Islet precursor cell (in vitro differentiated cells): ENCODE measurements around the gene RGS7BP.

Experiments
- DNase-seq: peaks from one replicate; pipeline ENCODE4 v3.0.0-alpha.2; 2018

The RGS7BP gene

DNA sequence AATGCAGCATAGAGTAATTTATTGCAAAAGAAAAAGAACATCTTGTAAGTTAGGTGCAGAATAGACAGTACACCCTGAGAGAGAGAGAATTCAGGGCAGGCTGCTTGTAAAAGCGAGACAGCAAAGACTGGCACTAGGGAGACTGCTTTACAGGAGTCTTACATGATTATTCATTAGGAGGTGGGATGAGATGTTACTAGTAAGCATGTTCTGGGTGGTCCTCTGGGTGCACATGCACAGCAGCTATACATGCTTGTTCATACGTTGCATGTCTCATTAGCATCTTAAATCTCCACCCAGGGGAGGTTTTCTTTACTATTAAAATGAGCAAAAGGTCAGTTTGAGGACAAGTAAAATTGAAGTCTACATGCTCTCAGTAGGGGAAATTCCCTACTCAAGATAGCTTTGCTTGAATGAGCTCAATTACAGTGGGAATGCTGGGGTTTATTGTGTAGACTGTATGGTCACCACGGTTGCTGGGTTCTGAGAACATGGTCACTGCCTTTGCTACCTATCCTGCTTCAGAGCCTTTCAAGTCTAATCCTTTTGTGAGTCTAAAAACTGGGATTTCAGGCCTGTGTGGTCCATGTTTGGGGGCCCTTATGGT, 60.6 kb downstream of the RGS7BP start:
- no peak for DNase-seq

DNA sequence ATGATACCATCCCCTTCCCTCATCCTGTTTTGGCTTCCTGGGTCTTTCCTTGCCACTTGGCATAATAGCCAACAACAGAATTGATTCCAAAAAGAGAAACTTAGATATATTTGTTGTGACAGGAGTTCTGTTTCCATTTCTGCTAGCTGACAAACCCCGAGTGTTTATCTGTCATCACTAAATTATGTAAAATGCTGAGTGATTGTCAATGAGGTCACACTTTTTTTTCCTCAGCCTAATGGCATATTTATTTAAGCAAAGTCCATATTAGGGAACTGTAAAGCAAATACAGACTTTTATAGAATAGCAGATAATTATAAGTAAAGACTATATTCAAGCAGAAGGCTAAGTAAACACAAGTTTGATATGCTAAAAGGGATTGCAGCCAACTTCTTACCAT, 64.0 kb downstream of the RGS7BP start:
- DNase-seq, result no peak

- DNase-seq, result no peak
Observed at GRCh38 chr5:64570395-64570996, 64.7 kb downstream of the RGS7BP start.

GRCh38 chr5:64575561-64575960, 69.7 kb downstream of the RGS7BP start:
- DNase-seq, result no peak

DNA sequence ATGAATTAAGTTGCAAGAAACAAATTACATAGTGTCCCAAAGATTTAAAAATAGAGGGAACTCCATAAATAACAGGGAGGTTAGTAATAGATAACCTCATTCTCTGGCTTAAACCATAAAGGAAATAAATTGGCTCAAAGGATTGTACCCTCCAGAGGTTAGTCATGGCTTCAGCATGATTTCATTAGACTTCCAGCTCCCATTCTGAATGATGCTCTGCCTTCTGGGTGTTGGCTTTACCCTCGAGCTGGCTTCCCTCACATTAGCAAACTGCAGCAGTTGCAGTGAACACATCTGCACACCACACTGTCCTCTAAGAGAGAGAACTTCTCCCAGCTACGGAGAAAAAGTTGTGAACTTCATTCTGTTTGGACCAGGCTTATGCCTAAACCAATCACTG, 70.4 kb downstream of the RGS7BP start:
- DNase-seq, result no peak

DNA sequence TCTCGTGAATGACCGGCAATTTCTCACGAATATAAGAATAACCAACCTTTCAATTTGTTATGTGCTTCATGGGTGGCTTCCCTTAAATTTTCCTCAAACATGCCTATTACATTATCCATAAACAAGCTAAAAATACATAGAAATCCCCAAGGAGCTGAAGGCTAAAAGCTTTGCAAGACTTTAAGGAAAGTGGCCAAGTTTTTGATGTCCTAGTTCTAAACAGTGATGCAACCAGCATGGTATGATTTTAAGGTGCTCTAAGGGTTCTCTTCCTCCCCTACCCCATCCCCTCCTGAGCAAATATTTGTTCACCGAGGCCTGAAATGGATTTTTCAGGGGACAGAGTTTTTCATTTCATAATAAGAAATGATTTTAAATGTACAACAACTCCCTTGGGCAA, 79.8 kb downstream of the RGS7BP start:
- no peak for DNase-seq

DNA sequence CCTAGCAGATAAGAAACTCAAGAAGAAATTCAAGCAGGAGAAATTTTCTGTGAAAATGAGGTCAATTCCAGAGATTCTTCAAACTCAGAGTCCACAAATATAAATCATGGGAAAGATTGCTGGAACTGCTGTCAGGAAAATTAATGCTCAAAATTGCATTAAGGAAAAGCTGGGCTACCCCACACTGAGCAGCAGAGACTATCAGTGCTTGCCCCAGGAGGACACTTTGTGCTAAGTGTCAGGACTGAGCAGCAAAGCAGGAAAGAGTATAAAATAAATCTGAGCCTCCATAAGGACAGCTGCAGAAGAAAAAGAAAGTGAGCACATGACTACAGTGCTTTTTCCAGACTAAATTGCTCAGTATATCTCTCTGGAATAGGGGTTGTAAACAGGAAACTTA, 81.6 kb downstream of the RGS7BP start:
- DNase-seq, result no peak

GRCh38 chr5:64592730-64593341, 87.0 kb downstream of the RGS7BP start:
- no peak for DNase-seq

DNA sequence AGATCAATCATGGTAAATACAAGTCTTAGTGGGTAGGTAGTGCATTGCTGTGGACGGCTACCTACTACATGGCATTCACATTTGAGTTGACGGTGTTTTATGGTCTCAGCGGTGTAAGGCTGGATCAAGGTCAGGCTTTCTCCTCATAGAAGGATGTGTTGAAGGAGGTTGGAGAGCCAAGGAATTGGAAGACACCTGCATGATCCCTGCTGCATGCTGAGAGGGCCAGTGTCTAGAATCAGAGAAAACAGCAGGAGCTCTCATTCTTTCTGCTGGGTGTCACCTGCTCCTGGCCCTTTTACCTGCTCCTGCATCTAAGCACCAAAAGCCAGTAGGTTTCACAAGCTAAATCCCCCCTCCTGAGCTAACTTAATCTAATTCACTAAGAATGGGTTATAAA, 88.2 kb downstream of the RGS7BP start:
- DNase-seq, result no peak

DNA sequence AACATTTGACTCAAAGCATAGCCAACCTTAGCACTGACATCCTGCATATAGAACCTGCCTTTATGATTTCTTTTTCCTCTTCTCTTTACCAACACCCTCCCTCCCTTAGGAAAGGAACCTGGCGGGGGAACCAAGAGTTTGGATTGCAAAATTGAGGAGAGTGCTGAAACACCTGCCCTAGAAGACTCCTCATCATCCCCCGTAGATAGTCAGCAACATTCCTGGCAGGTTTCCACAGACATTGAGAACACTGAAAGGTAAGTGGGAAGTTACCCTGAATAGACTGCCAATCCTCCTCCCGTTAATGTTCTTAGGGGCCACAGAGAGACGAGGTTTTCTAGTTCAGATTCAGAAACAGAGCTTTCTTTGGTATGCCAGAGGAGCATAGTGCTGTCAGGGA, 88.8 kb downstream of the RGS7BP start:
- DNase-seq, result no peak

GRCh38 chr5:64595031-64595855, 89.4 kb downstream of the RGS7BP start:
- DNase-seq, result peak; percentile 66

GRCh38 chr5:64599226-64599625, 93.4 kb downstream of the RGS7BP start:
- no peak for DNase-seq

DNA sequence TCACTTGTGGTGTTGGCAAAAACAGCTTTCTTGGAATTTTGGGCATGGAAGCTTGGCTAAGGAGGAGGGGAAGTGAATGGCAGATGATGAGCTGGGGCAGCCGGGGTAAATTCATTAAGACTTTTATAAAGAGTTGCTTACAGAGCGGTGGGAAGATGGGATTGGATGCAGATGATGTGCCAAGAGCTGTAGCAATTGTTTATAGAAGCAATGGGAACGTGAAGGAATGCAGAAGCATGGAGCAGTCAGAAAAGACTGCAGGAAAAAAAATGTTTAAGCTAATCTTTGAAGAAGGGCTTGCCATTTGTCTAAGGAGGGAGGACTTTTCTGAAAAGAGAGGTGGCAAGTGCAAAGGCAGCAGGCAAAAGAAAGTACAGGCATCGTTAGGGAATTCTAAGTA, 97.9 kb downstream of the RGS7BP start:
- DNase-seq, result no peak

DNA sequence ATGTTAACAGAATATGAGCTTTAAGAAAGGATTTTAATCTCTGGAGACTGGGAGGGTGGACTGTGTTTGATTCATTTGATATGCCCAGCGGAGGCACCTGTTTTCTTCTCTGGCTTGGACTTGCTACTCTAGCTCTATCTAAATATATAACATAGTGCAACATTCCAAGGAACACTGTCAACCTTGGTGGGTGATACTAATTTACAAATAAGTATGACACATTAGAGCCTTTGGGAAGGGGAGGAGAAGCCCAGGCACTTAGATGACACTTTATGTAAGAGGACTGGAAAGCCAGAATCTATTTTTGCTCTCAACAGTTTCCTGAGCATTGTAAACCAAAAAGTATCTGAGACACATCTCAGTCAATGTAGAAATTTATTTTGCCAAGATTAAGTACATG, 101.1 kb downstream of the RGS7BP start:
- no peak for DNase-seq

GRCh38 chr5:64612344-64612961, 106.6 kb downstream of the RGS7BP start:
- DNase-seq, result peak; percentile 63

DNA sequence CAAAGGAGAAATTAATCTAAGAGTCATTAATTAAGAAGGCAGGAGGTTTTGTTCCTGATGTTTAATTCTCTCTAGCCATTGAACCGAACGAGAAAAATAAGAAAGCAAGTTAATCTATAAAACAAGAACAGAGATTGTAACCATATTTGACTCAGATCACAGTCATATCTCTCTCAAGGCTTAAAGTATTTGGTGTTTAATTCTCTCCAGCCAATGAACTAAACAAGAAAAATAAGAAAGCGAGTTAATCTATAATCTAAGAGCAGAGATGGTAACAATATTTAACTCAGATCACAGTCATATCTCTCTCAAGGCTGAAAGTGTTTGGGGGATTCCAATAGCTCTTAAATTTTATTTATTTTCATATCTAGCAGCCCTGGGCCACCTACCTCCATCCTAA, 110.1 kb downstream of the RGS7BP start:
- DNase-seq, result no peak

- no peak for DNase-seq
Observed at GRCh38 chr5:64619609-64620008, 113.8 kb downstream of the RGS7BP start.

- DNase-seq, result no peak
Observed at GRCh38 chr5:64622991-64623390, 117.2 kb downstream of the RGS7BP start.

DNA sequence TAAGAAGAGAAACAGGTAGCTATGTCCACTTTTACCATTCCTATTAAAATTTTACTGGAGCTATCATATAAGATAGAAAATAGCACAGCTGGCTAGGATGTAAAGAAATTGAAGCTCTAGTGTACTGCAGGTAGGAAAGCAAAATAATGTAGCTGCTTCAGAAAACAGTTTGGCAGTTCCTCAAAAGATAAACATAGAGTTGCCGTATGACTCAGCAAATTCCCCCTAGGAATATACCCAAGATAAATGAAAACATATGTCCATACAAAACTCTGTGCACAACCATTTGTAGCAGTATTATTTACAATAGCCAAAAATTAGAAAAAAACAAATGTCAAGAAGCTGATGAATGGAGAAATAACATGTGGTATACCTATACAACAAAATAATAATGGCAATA, 119.9 kb downstream of the RGS7BP start:
- DNase-seq, result no peak

DNA sequence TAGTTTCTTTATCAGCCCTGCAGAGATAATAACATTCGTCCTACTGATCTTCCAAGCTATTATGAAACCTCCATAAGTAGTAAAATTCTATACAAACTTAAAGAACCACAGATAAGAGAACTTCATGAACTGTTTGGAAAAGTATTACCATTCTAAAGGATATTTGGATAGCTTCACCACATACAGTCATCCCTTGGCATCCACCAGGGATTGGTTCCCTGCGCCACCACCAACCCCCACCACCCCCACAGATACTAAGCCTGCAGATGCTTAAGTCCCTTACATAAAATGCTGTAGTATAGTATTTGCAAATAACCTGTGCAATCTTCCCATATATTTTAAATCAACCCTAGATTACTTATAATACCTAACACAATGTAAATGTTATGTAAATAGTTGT, 123.1 kb downstream of the RGS7BP start:
- no peak for DNase-seq

DNA sequence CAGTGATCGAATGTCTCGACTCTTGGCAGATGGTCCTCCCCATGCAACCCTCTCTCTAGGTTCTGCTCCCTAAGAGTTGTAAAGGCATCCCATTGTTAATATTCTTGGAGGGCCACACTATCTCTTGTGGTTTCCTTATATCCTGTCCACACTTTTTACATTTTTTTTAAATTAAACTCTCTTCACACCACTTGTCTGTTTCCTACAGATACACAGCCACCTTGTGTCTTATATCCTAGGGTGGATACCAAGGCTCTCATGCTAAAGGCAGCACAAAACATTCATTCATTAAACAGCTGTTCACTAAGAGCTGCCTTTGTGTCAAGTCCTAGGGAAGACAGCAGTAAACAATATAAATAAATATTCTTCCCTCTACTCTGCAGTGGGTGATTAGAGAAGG, 124.0 kb downstream of the RGS7BP start:
- DNase-seq, result no peak

- DNase-seq, result peak; percentile 68
Observed at GRCh38 chr5:64632251-64632650, 126.4 kb downstream of the RGS7BP start.

GRCh38 chr5:64634997-64635686, 129.3 kb downstream of the RGS7BP start:
- DNase-seq, result no peak
